Memory B cell (primary cell): ENCODE results near the gene PLCB4.

Experiments used
- ATAC-seq: fragments of 150-1000 bp; cut with Tn5 transposase; 2 replicates; pipeline ENCODE4 v1.10.0; 2021; ENCODE audit warnings: low read depth, mild to moderate bottlenecking, moderate library complexity
- DNase-seq, 2 donors: peaks; one replicate each; pipeline ENCODE4 v3.0.0; 2022; ENCODE audit warnings: low spot score in 2 of 2
- H3K27ac Mint-ChIP-seq: one replicate; pipeline ENCODE4 v1.8.0; 2022; ENCODE audit warnings: mild to moderate bottlenecking, moderate library complexity, mixed read lengths
- H3K27me3 Mint-ChIP-seq: one replicate; pipeline ENCODE4 v1.8.0; 2022; ENCODE audit warnings: mixed read lengths
- H3K36me3 Mint-ChIP-seq: one replicate; pipeline ENCODE4 v1.8.0; 2022; ENCODE audit warnings: mild to moderate bottlenecking, mixed read lengths
- H3K4me1 Mint-ChIP-seq: one replicate; pipeline ENCODE4 v1.8.0; 2022; ENCODE audit warnings: mixed read lengths
- H3K4me3 Mint-ChIP-seq: one replicate; pipeline ENCODE4 v1.8.0; 2022; ENCODE audit warnings: mild to moderate bottlenecking, moderate library complexity, mixed read lengths
- H3K9me3 Mint-ChIP-seq: one replicate; pipeline ENCODE4 v1.8.0; 2022; ENCODE audit warnings: mixed read lengths

The PLCB4 gene

GRCh38 chr20:9493803-9494202 is 424.9 kb downstream of the PLCB4 start:
- ATAC-seq = no peak
- Mint-ChIP-seq H3K27ac (no peak overlapping the region), H3K9me3 (peaks cover 9% of the 10 kb centered on the region), H3K27me3 (no peaks in the 10 kb centered on the region), H3K4me3 (no peak overlapping the region), H3K4me1 (no peaks in the 10 kb centered on the region), H3K36me3 (no peaks in the 10 kb centered on the region)
- DNase-seq = no peak

DNA sequence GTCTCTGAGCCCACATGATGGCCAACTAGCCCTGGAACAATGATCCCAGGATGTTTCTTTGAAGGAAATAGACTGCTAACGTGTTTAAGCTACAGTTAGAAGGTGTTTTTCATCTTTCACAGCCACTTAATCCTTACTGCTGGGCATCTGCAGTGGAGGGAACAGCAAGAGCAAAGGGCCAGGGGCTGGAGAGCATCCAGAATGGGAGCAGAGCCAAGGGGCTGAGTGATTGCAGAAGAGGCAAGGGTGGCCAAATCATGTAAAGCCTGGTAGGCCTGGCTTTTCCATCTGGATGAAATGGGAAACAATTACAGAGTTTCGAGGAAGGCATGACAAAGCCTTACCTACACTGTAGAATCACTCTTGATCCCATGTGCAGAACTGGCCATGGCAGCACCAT is 426.8 kb downstream of the PLCB4 start:
- Mint-ChIP-seq H3K4me3 (no peak overlapping the region), H3K4me1 (no peaks in the 10 kb centered on the region), H3K9me3 (peaks cover 7% of the 10 kb centered on the region), H3K27ac (no peak overlapping the region), H3K27me3 (no peaks in the 10 kb centered on the region), H3K36me3 (no peaks in the 10 kb centered on the region)
- ATAC-seq (no peak), DNase-seq (no peak)

GRCh38 chr20:9496155-9496554 is 427.3 kb downstream of the PLCB4 start:
- no peak overlapping the region for H3K27ac Mint-ChIP-seq
- H3K36me3 Mint-ChIP-seq = no peaks in the 10 kb centered on the region
- H3K9me3 Mint-ChIP-seq = peaks cover 7% of the 10 kb centered on the region
- no peak overlapping the region for H3K4me3 Mint-ChIP-seq
- no peaks in the 10 kb centered on the region for H3K4me1 Mint-ChIP-seq
- DNase-seq = no peak
- no peaks in the 10 kb centered on the region for H3K27me3 Mint-ChIP-seq
- ATAC-seq = no peak

GRCh38 chr20:9498322-9498721 is 429.4 kb downstream of the PLCB4 start:
- DNase-seq = no peak

DNA sequence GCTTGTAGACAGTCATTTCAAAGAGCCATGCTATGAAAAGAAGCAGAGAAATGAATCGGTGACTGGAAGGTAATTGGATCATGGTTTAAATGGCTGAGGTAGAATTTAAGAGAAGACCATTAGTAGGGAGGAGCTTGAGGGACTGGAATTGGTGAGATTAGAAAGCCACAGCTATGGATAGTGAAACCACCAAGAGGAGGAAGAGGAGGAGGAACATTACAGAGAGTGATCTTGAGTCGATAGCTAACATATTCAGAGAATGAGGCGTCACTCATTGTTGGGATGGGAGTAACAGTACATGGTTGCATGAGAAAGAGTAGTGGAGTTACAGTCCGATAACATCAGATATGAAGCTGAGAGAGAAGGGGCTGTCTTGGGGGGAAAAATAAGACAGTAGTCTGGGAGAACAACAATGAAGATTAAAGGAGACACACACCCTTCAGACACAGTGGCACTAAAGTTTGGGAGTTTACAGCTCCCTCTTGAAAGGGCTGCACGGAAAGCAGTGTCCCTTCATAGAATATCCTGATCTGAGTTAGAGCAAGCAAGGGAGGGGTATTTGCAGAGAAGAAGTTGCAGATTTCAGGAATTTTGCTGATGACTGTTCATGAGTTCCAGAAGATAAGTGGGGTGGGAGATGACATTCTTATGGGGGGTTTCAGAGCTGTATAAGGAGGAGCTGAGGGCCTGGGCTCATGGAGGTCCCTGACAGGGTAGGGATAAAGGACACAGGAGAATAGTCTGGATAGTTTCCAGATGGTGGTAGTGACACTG is 430.4 kb downstream of the PLCB4 start:
- Mint-ChIP-seq H3K4me1 (no peaks in the 10 kb centered on the region), H3K27me3 (no peaks in the 10 kb centered on the region), H3K9me3 (peaks cover 4% of the 10 kb centered on the region), H3K27ac (no peak overlapping the region), H3K4me3 (no peak overlapping the region), H3K36me3 (no peaks in the 10 kb centered on the region)
- DNase-seq (no peak), ATAC-seq (no peak)

More at GRCh38 chr20:9498322-9498721, 429.4 kb downstream of the PLCB4 start:
- no peak overlapping the region for H3K27ac Mint-ChIP-seq
- H3K36me3 Mint-ChIP-seq = no peaks in the 10 kb centered on the region
- no peaks in the 10 kb centered on the region for H3K4me1 Mint-ChIP-seq
- peaks cover 4% of the 10 kb centered on the region for H3K9me3 Mint-ChIP-seq
- H3K4me3 Mint-ChIP-seq = no peak overlapping the region
- no peaks in the 10 kb centered on the region for H3K27me3 Mint-ChIP-seq
- ATAC-seq = no peak

GRCh38 chr20:9500121-9500520 is 431.2 kb downstream of the PLCB4 start:
- Mint-ChIP-seq H3K27me3 (no peaks in the 10 kb centered on the region), H3K27ac (no peak overlapping the region)
- no peak for ATAC-seq

GRCh38 chr20:9501473-9501872 is 432.6 kb downstream of the PLCB4 start:
- DNase-seq (no peak), ATAC-seq (no peak)
- peaks cover 5% of the 10 kb centered on the region for H3K27me3 Mint-ChIP-seq
- H3K4me1 Mint-ChIP-seq = no peaks in the 10 kb centered on the region
- H3K27ac Mint-ChIP-seq = no peak overlapping the region
- H3K9me3 Mint-ChIP-seq = no peaks in the 10 kb centered on the region
- H3K4me3 Mint-ChIP-seq = no peak overlapping the region
- no peaks in the 10 kb centered on the region for H3K36me3 Mint-ChIP-seq

More at GRCh38 chr20:9500121-9500520, 431.2 kb downstream of the PLCB4 start:
- Mint-ChIP-seq H3K9me3 (peaks cover 2% of the 10 kb centered on the region), H3K4me3 (no peak overlapping the region), H3K36me3 (no peaks in the 10 kb centered on the region), H3K4me1 (no peaks in the 10 kb centered on the region)
- no peak for DNase-seq

DNA sequence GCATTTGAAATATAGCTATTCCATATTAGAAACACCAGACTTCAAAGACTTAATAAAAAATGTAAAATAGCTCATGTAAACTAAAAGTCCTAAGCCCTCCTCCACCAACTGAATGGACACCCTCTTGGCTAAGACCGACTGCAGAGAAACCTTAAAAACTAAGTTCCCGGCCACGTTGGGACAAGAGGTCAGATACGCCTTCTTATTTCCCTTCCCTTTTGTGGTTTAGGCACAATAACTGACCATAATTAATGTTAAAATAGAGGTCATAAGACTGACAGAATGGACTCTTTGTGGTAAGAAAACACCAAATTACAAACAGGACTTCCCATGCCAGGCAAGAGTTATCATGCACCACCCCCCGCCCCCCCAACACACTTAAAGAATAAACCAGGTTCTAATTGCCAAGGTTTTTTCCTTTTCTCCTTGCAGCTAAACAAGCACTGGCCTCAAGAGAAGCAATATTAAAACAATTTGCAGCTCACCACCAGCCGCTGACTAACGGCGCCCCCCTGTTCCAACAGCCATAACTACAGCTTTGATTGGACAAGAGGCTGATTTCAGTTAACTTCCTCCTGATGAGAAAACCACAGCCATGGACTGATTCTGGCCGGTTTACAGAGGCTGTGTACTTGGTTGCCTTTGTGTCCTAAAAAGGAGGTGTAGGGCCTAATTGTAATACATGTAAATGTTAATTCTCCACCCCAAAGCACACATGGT is 434.8 kb downstream of the PLCB4 start:
- H3K4me3 Mint-ChIP-seq = no peak overlapping the region
- no peaks in the 10 kb centered on the region for H3K9me3 Mint-ChIP-seq
- no peak overlapping the region for H3K27ac Mint-ChIP-seq
- H3K36me3 Mint-ChIP-seq = no peaks in the 10 kb centered on the region
- no peaks in the 10 kb centered on the region for H3K4me1 Mint-ChIP-seq
- ATAC-seq (no peak), DNase-seq (no peak)
- H3K27me3 Mint-ChIP-seq = peaks cover 9% of the 10 kb centered on the region

DNA sequence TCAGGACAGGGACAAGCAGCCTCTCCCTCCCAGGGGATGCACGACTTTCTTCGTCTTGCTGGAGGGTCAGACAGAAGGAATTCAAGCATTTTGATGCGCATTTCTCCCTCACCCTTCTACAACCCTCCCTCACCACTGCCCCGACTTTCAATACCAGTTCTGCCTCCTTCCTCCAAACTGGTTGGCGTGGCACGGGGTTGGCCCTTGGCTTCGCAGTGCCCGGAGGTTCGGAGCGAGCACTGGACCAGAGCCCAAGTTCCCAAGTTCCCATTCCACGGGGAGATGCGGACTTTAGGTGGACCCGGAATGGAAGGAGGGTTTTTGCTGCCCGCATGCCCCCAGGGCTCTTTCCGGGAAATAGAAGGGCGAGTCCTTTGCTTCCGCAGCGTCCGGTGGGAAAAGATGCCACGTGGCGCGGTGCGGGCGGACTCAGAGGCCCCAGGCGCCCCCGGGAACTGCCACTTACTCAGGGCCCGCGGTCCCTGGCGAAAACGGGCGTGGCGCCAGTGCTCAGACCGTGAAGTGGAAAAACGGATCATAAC is 437.5 kb downstream of the PLCB4 start:
- H3K4me1 Mint-ChIP-seq = peaks cover under 1% of the 10 kb centered on the region
- DNase-seq (no peak), ATAC-seq (no peak)
- no peak overlapping the region for H3K4me3 Mint-ChIP-seq
- peaks cover 14% of the 10 kb centered on the region for H3K27me3 Mint-ChIP-seq
- H3K9me3 Mint-ChIP-seq = no peaks in the 10 kb centered on the region
- H3K27ac Mint-ChIP-seq = no peak overlapping the region
- no peaks in the 10 kb centered on the region for H3K36me3 Mint-ChIP-seq

- DNase-seq = no peak
- no peaks in the 10 kb centered on the region for H3K36me3 Mint-ChIP-seq
- H3K9me3 Mint-ChIP-seq = no peaks in the 10 kb centered on the region
- H3K4me1 Mint-ChIP-seq = peaks cover 3% of the 10 kb centered on the region
- no peak for ATAC-seq
- no peak overlapping the region for H3K4me3 Mint-ChIP-seq
- no peak overlapping the region for H3K27ac Mint-ChIP-seq
- H3K27me3 Mint-ChIP-seq = peaks cover 17% of the 10 kb centered on the region
These were observed 438.1 kb downstream of the PLCB4 start for GRCh38 chr20:9506964-9507369.

DNA sequence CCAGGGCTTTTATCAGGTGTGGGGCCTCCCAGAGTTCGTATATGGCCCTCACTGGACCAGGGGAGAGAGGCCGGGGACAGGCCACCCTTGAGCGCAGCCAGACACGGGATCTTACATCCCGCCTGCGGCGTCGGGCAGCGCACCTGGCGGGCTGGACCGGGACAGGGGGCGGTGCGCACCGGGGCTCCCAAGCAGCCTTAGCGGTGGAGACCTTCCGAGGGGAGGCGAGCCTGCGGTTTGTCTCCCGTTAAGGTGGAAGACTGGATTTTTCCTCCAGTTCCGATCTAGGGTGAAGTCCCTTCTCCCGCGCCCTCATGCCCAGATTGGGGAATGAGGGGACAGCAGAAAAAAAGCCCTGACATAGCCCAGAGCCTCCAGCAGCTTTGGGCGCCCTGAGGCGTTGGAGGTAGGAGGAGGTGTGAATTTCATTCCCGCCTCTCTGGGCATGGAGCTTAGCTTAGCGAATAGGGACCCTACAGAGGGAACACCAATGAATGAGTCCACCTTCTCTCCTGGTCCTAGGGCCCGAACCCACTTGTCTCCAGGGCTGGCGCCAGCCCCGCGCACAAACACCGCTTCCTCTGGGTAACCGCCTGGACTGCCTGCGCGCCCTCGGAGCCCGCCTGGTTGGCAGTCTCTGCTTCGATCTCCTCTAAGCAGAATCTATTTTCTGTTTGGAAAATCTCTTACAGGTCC is 438.8 kb downstream of the PLCB4 start:
- H3K27me3 Mint-ChIP-seq = peaks cover 17% of the 10 kb centered on the region
- ATAC-seq (no peak), DNase-seq (no peak)
- H3K4me1 Mint-ChIP-seq = peaks cover 3% of the 10 kb centered on the region
- no peak overlapping the region for H3K27ac Mint-ChIP-seq
- no peaks in the 10 kb centered on the region for H3K36me3 Mint-ChIP-seq
- no peak overlapping the region for H3K4me3 Mint-ChIP-seq
- H3K9me3 Mint-ChIP-seq = no peaks in the 10 kb centered on the region

GRCh38 chr20:9508240-9508661 is 439.4 kb downstream of the PLCB4 start:
- no peaks in the 10 kb centered on the region for H3K36me3 Mint-ChIP-seq
- ATAC-seq (no peak), DNase-seq (no peak)
- H3K4me1 Mint-ChIP-seq = peaks cover 3% of the 10 kb centered on the region
- H3K4me3 Mint-ChIP-seq = no peak overlapping the region
- H3K27ac Mint-ChIP-seq = no peak overlapping the region
- no peaks in the 10 kb centered on the region for H3K9me3 Mint-ChIP-seq
- H3K27me3 Mint-ChIP-seq = peaks cover 17% of the 10 kb centered on the region

DNA sequence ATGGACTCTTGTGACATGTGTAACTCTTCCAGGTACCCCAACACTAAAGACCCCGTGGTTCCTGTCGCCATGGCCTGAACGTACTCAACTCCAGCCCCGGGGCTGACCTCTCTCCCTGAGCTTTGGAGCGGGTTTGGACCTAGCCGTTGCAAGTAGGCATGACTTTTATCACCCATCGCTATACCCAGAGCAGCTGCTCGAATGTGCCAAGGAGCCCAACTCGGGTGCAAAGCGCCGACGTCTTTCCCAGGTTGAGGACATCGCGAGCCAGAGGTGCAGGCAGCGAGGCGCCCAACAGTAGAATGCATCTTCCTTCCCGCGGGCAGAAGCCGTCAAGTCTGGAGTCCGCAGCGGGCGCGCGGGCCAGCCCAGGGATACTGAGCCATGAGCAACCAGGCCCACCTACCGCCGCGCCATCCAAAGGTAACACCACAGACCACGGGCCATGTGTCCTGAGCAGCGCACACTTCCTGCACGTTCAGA is 439.9 kb downstream of the PLCB4 start:
- peaks cover 3% of the 10 kb centered on the region for H3K4me1 Mint-ChIP-seq
- H3K36me3 Mint-ChIP-seq = no peaks in the 10 kb centered on the region
- ATAC-seq = no peak
- no peaks in the 10 kb centered on the region for H3K9me3 Mint-ChIP-seq
- H3K27ac Mint-ChIP-seq = no peak overlapping the region
- H3K4me3 Mint-ChIP-seq = no peak overlapping the region
- H3K27me3 Mint-ChIP-seq = peaks cover 17% of the 10 kb centered on the region
- no peak for DNase-seq

DNA sequence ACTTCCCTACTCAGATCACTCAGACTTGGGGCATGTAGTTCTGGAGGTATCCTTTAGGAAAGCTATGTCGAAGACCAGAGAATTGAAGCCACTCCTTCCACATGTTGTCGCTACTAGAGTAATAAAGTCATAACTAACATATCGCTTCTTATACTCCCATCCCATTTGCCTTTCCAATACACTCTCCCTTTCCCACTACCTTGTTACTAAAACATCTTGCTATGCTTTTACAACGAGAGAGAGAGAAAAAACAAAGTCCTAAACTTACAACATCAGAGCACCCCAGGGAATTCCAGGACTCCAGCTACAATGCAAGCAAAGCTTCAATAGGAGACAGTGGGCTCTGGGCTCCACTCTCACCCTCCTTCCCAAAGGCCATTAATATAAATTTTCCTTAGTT is 440.4 kb downstream of the PLCB4 start:
- H3K36me3 Mint-ChIP-seq = no peaks in the 10 kb centered on the region

More for the DNA sequence above, 440.4 kb downstream of the PLCB4 start:
- H3K9me3 Mint-ChIP-seq = no peaks in the 10 kb centered on the region
- ATAC-seq (no peak), DNase-seq (no peak)
- H3K27me3 Mint-ChIP-seq = peaks cover 17% of the 10 kb centered on the region
- H3K4me3 Mint-ChIP-seq = no peak overlapping the region
- no peak overlapping the region for H3K27ac Mint-ChIP-seq
- peaks cover 3% of the 10 kb centered on the region for H3K4me1 Mint-ChIP-seq
